DND-41 (cell line): Measurements from ENCODE around the gene DPF1.
A peak's percentile ranks its signal among the peaks of the same experiment; 100 is the strongest.

Source experiments
- ATAC-seq: fragments of 200-7000 bp; cut with Tn5 transposase; 3 replicates; pipeline ENCODE4 v1.9.1; 2021; ENCODE audit warnings: low read depth; ENCODE audit not compliant: insufficient read depth
- DNase-seq: peaks from one replicate; pipeline ENCODE4 v3.0.0-alpha.2; 2020
- H2AFZ ChIP-seq: 2 replicates; pipeline ENCODE4 v1.6.0; 2012; ENCODE audit warnings: low read depth, low read length
- H3K27ac ChIP-seq: 2 replicates; pipeline ENCODE4 v1.5.1; 2012; ENCODE audit warnings: low read length, inconsistent platforms
- H3K27me3 ChIP-seq: fragments of 200-600 bp; sonication (generic); 2 replicates; pipeline ENCODE4 v1.6.0; 2012; ENCODE audit warnings: low read length, mild to moderate bottlenecking, inconsistent platforms; ENCODE audit not compliant: insufficient read depth, poor library complexity
- H3K36me3 ChIP-seq: 2 replicates; pipeline ENCODE4 v1.5.1; 2012; ENCODE audit warnings: low read length, inconsistent platforms; ENCODE audit not compliant: insufficient read depth
- H3K4me1 ChIP-seq: 2 replicates; pipeline ENCODE4 v1.5.1; 2012; ENCODE audit warnings: mild to moderate bottlenecking, low read length; ENCODE audit not compliant: insufficient read depth
- H3K4me2 ChIP-seq: 2 replicates; pipeline ENCODE4 v1.6.0; 2012; ENCODE audit warnings: mild to moderate bottlenecking, moderate library complexity, low read length, inconsistent platforms; ENCODE audit not compliant: insufficient read depth
- H3K4me3 ChIP-seq, 2 experiments: fragments of 200-600 bp in 1 of 2; shearing (Covaris generic) in 1 of 2; 2 replicates each; pipeline ENCODE4 v1.5.1; 2012 to 2016; ENCODE audit warnings: inconsistent platforms in 2 of 2, low read length in 2 of 2, mild to moderate bottlenecking in 2 of 2, low read depth in 1 of 2, moderate library complexity in 1 of 2
- H3K79me2 ChIP-seq: 2 replicates; pipeline ENCODE4 v1.6.0; 2012; ENCODE audit warnings: low read length, inconsistent platforms; ENCODE audit not compliant: insufficient read depth
- H3K9ac ChIP-seq: 2 replicates; pipeline ENCODE4 v1.6.0; 2012; ENCODE audit warnings: low read depth, mild to moderate bottlenecking, inconsistent platforms, low read length, moderate library complexity
- H3K9me3 ChIP-seq: 2 replicates; pipeline ENCODE4 v1.5.1; 2012; ENCODE audit warnings: low read length, moderate library complexity, mild to moderate bottlenecking, inconsistent platforms; ENCODE audit not compliant: insufficient read depth, severe bottlenecking
- H4K20me1 ChIP-seq: 2 replicates; pipeline ENCODE4 v1.6.0; 2012; ENCODE audit warnings: low read length; ENCODE audit not compliant: insufficient read depth
- EZH2 ChIP-seq: IDR thresholded peaks from 3 replicates; pipeline ENCODE4 v1.6.1; 2012; ENCODE audit warnings: borderline replicate concordance, low read depth, mild to moderate bottlenecking, moderate library complexity, low read length, inconsistent platforms; ENCODE audit not compliant: severe bottlenecking
- TF ChIP-seq, protein P1 (sequence below): IDR thresholded peaks from 2 replicates; pipeline ENCODE4 v1.5.1; 2012; ENCODE audit warnings: borderline replicate concordance, low read length, moderate library complexity, mild to moderate bottlenecking; ENCODE audit not compliant: poor library complexity, severe bottlenecking; ENCODE audit errors: extremely low read depth

Gene DPF1

GRCh38 chr19:38245826-38246498 is 21.9 kb upstream of the DPF1 start:
- Histone ChIP-seq H3K4me2 (no peak overlapping the region), H3K27ac (no peak overlapping the region), H3K79me2 (no peaks in the 10 kb centered on the region), H3K4me1 (peaks cover 7% of the 10 kb centered on the region), H2AFZ (no peak overlapping the region), H3K36me3 (no peaks in the 10 kb centered on the region), H3K27me3 (no peaks in the 10 kb centered on the region), H3K4me3 (no peak overlapping the region), H3K9me3 (no peaks in the 10 kb centered on the region), H3K9ac (no peak overlapping the region), H4K20me1 (no peaks in the 10 kb centered on the region)
- ATAC-seq (no peak), DNase-seq (no peak)
- no peak for TF ChIP-seq EZH2
- TF ChIP-seq, protein P1, sequence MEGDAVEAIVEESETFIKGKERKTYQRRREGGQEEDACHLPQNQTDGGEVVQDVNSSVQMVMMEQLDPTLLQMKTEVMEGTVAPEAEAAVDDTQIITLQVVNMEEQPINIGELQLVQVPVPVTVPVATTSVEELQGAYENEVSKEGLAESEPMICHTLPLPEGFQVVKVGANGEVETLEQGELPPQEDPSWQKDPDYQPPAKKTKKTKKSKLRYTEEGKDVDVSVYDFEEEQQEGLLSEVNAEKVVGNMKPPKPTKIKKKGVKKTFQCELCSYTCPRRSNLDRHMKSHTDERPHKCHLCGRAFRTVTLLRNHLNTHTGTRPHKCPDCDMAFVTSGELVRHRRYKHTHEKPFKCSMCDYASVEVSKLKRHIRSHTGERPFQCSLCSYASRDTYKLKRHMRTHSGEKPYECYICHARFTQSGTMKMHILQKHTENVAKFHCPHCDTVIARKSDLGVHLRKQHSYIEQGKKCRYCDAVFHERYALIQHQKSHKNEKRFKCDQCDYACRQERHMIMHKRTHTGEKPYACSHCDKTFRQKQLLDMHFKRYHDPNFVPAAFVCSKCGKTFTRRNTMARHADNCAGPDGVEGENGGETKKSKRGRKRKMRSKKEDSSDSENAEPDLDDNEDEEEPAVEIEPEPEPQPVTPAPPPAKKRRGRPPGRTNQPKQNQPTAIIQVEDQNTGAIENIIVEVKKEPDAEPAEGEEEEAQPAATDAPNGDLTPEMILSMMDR: no peak

DNA sequence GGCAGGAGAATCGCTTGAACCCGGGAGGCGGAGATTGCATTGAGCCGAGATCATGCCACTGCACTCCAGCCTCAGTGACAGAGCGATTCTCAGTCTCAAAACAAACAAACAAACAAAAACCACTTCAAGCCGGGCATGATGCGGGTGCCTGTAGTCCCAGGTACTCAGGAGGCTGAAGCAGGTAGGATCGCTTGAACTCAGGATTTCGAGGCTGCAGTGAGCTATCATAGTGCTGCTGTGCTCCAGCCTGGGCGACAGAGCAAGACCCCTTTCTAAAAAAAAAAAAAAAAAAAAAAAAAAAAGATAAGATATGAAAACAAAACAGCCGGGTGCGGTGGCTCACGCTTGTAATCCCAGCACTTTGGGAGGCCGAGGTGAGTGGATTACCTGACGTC is 19.3 kb upstream of the DPF1 start:
- Histone ChIP-seq H3K36me3 (no peaks in the 10 kb centered on the region), H3K79me2 (no peaks in the 10 kb centered on the region), H2AFZ (peak overlapping the region; percentile 80; the same call in 1 of the 2 replicates), H4K20me1 (no peaks in the 10 kb centered on the region), H3K4me1 (peaks cover 7% of the 10 kb centered on the region), H3K27ac (no peak overlapping the region), H3K4me2 (no peak overlapping the region), H3K9ac (peak overlapping the region; percentile 15; the same call in 1 of the 2 replicates), H3K9me3 (no peaks in the 10 kb centered on the region), H3K4me3 (no peak overlapping the region), H3K27me3 (no peaks in the 10 kb centered on the region)
- DNase-seq: no peak
- ATAC-seq: no peak
- TF ChIP-seq, protein P1: no peak
- TF ChIP-seq EZH2: no peak

GRCh38 chr19:38239816-38240215 is 15.8 kb upstream of the DPF1 start:
- H3K27ac ChIP-seq: no peak overlapping the region
- H3K79me2 ChIP-seq: no peaks in the 10 kb centered on the region
- TF ChIP-seq, protein P1: no peak
- no peak for TF ChIP-seq EZH2

More at GRCh38 chr19:38239816-38240215, 15.8 kb upstream of the DPF1 start:
- Histone ChIP-seq H3K27me3 (no peaks in the 10 kb centered on the region), H2AFZ (no peak overlapping the region), H3K9ac (no peak overlapping the region), H3K4me1 (peaks cover 7% of the 10 kb centered on the region), H3K4me2 (no peak overlapping the region), H4K20me1 (no peaks in the 10 kb centered on the region), H3K36me3 (no peaks in the 10 kb centered on the region), H3K9me3 (no peaks in the 10 kb centered on the region), H3K4me3 (no peak overlapping the region)
- DNase-seq (no peak), ATAC-seq (no peak)
